Naive thymus-derived CD4-positive, alpha-beta T cell (primary cell): ENCODE data around the gene MT3. TPM values are rescaled to one million over a fixed set of nuclear protein-coding genes. Genes with fewer than 3 reads are reported as not detected.
A peak's percentile ranks its signal among the peaks of the same experiment; 100 is the strongest.

Experiments used
- ATAC-seq: fragments of 150-1000 bp; cut with Tn5 transposase; 2 replicates; pipeline ENCODE4 v1.10.0; 2021; ENCODE audit warnings: mild to moderate bottlenecking, moderate library complexity
- CTCF ChIA-PET: fragments of 350-600 bp; sonication (Branson Sonifier 250); formaldehyde crosslinking; loops from one replicate; lab custom pipeline; 2021; ENCODE audit warnings: antibody characterized with exemption; lab: Charles Lee
- POLR2A ChIA-PET: fragments of 350-600 bp; sonication (Branson Sonifier 250); formaldehyde crosslinking; loops from one replicate; lab custom pipeline; 2021; ENCODE audit warnings: antibody characterized with exemption, inconsistent platforms; lab: Charles Lee
- DNase-seq, 9 donors: peaks; one replicate each; pipeline versions ENCODE4 v3.0.0 to v3.0.0-alpha.2; 2020 to 2022; ENCODE audit warnings: mixed read lengths in 1 of 9
- H3K27ac ChIP-seq: one replicate; pipeline ENCODE4 v1.7.0; 2013; ENCODE audit warnings: mild to moderate bottlenecking, low read depth, low read length, moderate library complexity
- H3K27me3 ChIP-seq, 2 donors: one replicate each; pipeline ENCODE4 v1.7.0; 2013; ENCODE audit warnings: low read length in 2 of 2, mild to moderate bottlenecking in 2 of 2, moderate library complexity in 2 of 2; ENCODE audit not compliant: control insufficient read depth in 2 of 2, insufficient read depth in 2 of 2
- H3K36me3 ChIP-seq, 3 experiments: 1 replicate in 2 of 3; 2 replicates in 1 of 3; pipeline ENCODE4 v1.7.0; 2013; ENCODE audit warnings: low read length in 3 of 3, mild to moderate bottlenecking in 3 of 3, moderate library complexity in 1 of 3; ENCODE audit not compliant: insufficient read depth in 3 of 3, control insufficient read depth in 2 of 3
- H3K4me1 ChIP-seq, 2 donors: one replicate each; pipeline ENCODE4 v1.7.0; 2013; ENCODE audit warnings: low read length in 2 of 2, mild to moderate bottlenecking in 2 of 2, moderate library complexity in 1 of 2; ENCODE audit not compliant: control insufficient read depth in 2 of 2, insufficient read depth in 2 of 2
- H3K4me3 ChIP-seq: 2 replicates; pipeline ENCODE4 v1.7.0; 2013; ENCODE audit warnings: mild to moderate bottlenecking, low read length
- H3K9me3 ChIP-seq, 3 experiments: 1 replicate in 2 of 3; 2 replicates in 1 of 3; pipeline ENCODE4 v1.7.0; 2013; ENCODE audit warnings: low read length in 3 of 3; ENCODE audit not compliant: control insufficient read depth in 2 of 3
- H3K27ac Mint-ChIP-seq, 9 donors: one replicate each; pipeline ENCODE4 v1.8.0; 2020 to 2022; ENCODE audit warnings: mixed read lengths in 9 of 9, mild to moderate bottlenecking in 8 of 9, moderate library complexity in 5 of 9, inconsistent platforms in 2 of 9
- H3K27me3 Mint-ChIP-seq, 5 donors: one replicate each; pipeline ENCODE4 v1.8.0; 2021 to 2022; ENCODE audit warnings: mixed read lengths in 5 of 5, mild to moderate bottlenecking in 1 of 5
- H3K36me3 Mint-ChIP-seq, 5 donors: one replicate each; pipeline ENCODE4 v1.8.0; 2020 to 2022; ENCODE audit warnings: mixed read lengths in 5 of 5, mild to moderate bottlenecking in 3 of 5, inconsistent platforms in 1 of 5
- H3K4me1 Mint-ChIP-seq, 7 donors: one replicate each; pipeline ENCODE4 v1.8.0; 2020 to 2022; ENCODE audit warnings: mixed read lengths in 7 of 7, mild to moderate bottlenecking in 3 of 7, inconsistent platforms in 1 of 7
- H3K4me3 Mint-ChIP-seq, 10 donors: one replicate each; pipeline ENCODE4 v1.8.0; 2020 to 2022; ENCODE audit warnings: mild to moderate bottlenecking in 10 of 10, mixed read lengths in 10 of 10, moderate library complexity in 6 of 10, inconsistent platforms in 2 of 10
- H3K9me3 Mint-ChIP-seq, 11 donors: one replicate each; pipeline ENCODE4 v1.8.0; 2020 to 2022; ENCODE audit warnings: mixed read lengths in 11 of 11, mild to moderate bottlenecking in 4 of 11, inconsistent platforms in 1 of 11, moderate library complexity in 1 of 11
- intact Hi-C, 2 donors: fragments of 100-400 bp; cut with micrococcal nuclease; formaldehyde crosslinking; loops; one replicate each; pipeline ENCODE4 v1.15.1; 2023
- polyA plus RNA-seq, 2 donors: library from polyadenylated mRNA; unstranded; fragments of 300-500 nt; fragmentation: Illumina TruSeq; gene quantifications; one replicate each; pipeline ENCODE4 v1.2.3, GENCODE V29; 2021
- total RNA-seq, 6 experiments: library from RNA in 5 of 6; stranded (reverse) in 5 of 6; gene quantifications; 1 replicate in 5 of 6; 2 replicates in 1 of 6; pipeline ENCODE4 v1.2.3 and lab custom pipeline; 2021 to 2026

Gene MT3
- total and polyA plus RNA-seq, 7 experiments from 2014 or later: 0.76 to 4.5 (median 3.8) TPM; not detected in 2

DNA sequence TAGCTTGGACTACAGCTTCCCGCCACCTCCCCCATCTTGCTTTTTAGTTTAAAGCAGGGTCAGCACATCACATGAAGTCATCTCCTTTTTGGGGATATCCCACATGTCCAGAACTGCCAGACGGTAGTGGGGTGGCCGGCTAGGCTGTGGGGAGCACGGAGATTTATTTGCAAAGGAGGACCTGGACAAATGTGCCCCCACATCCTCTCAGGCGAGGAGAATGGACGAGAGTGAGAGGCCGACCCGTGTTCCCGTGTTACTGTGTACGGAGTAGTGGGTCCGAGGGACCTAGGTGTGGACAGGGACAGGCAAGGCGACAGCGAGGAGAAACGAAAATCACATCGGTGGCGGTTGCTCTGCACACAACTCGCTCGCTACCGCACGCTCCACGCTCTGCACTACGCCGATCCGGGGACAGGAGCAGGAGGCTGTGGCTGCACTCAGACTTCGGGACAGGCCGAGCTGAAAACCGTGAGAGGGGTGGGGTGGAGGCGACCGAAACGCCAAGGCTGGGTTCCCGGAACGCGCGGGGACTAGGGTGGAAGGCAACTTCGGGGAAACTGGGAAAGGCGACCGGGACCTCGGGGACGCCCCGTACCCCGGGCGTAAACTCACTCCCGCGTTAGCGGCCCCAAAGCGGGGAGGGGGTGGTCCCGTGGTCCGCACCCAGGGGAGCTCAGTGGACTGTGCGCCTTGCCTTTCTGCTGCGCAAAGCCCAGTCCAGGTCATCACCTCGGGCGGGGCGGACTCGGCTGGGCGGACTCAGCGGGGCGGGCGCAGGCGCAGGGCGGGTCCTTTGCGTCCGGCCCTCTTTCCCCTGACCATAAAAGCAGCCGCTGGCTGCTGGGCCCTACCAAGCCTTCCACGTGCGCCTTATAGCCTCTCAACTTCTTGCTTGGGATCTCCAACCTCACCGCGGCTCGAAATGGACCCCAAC, 48.8 kb downstream of the MT3 start, which contains the start of gene MT1A:
Gene MT1A (plus strand): TSS at position 853 of the 937 bp plus-strand sequence. CDS start 73 bp downstream, at position 926.
- peaks cover 22 to 50% (median 34%) of the 10 kb centered on the region in 7 donors for H3K4me1 Mint-ChIP-seq
- POLR2A ChIA-PET: interaction anchor here (0.9 kb wide), 1 partner anchor 11 kb away, joined by 4 read pairs; no protein-coding TSS in a partner anchor
- DNase-seq (peak in 1 of 9 donors; percentile 42), ATAC-seq (no peak)
- peaks cover 7 to 23% of the 10 kb centered on the region in 2 donors for H3K27me3 ChIP-seq
- H3K4me3 ChIP-seq: no peak within 1 kb of the TSS
- H3K27ac ChIP-seq: no peak within 1 kb of the TSS
- H3K9me3 Mint-ChIP-seq: peaks cover 0 to 6% (median 0%) of the 10 kb centered on the region in 11 donors
- H3K4me1 ChIP-seq: peaks cover 0 to 14% of the 10 kb centered on the region in 2 donors
- H3K27me3 Mint-ChIP-seq: peaks cover 71 to 94% (median 75%) of the 10 kb centered on the region in 5 donors
- H3K4me3 Mint-ChIP-seq: peak within 1 kb of the TSS in 7 of 10 donors; percentile 42 to 86 (median 54)
- no peak within 1 kb of the TSS for H3K27ac Mint-ChIP-seq
- intact Hi-C loops: no loop called here
- no peaks in the 10 kb centered on the region for H3K36me3 ChIP-seq
- peaks cover 0 to 2% (median 0%) of the 10 kb centered on the region in 5 donors for H3K36me3 Mint-ChIP-seq
- H3K9me3 ChIP-seq: no peaks in the 10 kb centered on the region
- CTCF ChIA-PET: interaction anchor here (1.3 kb wide), 1 partner anchor 8 kb away, joined by 4 read pairs; no protein-coding TSS in a partner anchor

DNA sequence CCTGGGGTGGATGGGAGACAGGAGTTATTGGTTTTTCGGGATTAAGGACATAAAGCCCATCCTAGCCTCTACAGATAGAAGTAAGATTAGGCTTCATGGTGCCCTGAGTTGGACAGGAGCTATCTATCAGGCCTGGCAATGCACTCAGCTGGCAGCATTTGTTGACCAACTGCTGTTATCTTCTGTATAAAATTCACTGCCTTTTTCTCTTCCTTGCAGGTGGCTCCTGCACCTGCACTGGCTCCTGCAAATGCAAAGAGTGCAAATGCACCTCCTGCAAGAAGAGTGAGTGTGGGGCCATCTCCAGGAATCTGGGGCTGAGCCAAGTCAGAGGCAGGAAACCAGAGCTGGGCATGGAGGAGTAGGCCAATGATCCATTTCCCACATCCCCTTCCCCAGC, 49.7 kb downstream of the MT3 start:
- Mint-ChIP-seq H3K4me1 (peaks cover 27 to 55% (median 38%) of the 10 kb centered on the region in 7 donors), H3K36me3 (peaks cover 0 to 2% (median 0%) of the 10 kb centered on the region in 5 donors), H3K27ac (no peak overlapping the region), H3K27me3 (peaks cover 64 to 90% (median 67%) of the 10 kb centered on the region in 5 donors), H3K9me3 (peaks cover 0 to 4% (median 0%) of the 10 kb centered on the region in 11 donors), H3K4me3 (no peak overlapping the region)
- Histone ChIP-seq H3K27me3 (peaks cover 7 to 23% of the 10 kb centered on the region in 2 donors), H3K4me3 (no peak overlapping the region), H3K36me3 (no peaks in the 10 kb centered on the region), H3K4me1 (peaks cover 7 to 23% of the 10 kb centered on the region in 2 donors), H3K9me3 (no peaks in the 10 kb centered on the region), H3K27ac (no peak overlapping the region)
- DNase-seq: no peak
- CTCF ChIA-PET: no interaction called here
- intact Hi-C loops: no loop called here
- ATAC-seq: no peak
- POLR2A ChIA-PET: interaction anchor here (0.9 kb wide), 1 partner anchor 11 kb away, joined by 4 read pairs; no protein-coding TSS in a partner anchor

DNA sequence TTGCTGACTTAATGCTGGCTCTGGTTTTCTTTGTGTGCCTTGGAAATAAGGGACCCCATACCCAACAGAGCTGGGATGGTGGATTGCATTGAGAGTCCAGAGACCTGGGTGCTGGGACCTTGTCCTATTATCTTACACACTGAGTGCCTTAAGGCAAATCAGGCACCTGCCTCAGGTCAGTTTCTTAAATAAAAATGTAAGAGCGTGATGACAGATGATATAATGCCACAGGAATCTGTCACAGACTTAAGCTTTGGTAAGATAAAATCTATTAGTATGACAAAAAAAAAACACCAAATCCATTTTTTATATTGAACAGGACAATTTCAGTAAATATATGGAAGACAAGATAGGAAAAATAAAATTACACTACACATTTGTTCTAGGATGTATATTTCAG, 50.7 kb downstream of the MT3 start:
- intact Hi-C loops: loop anchor here in 1 of 2 donors (5.0 kb wide), 1 partner anchor 42 kb away; the partner anchor contains the start of gene MT1X
- ChIA-PET POLR2A (interaction anchor here (1.0 kb wide), 1 partner anchor 122 kb away, joined by 3 read pairs; no protein-coding TSS in a partner anchor), CTCF (no interaction called here)
- H3K4me1 ChIP-seq: peaks cover 11 to 21% of the 10 kb centered on the region in 2 donors
- no peaks in the 10 kb centered on the region for H3K9me3 ChIP-seq
- H3K27me3 ChIP-seq: peaks cover 4 to 14% of the 10 kb centered on the region in 2 donors
- Mint-ChIP-seq H3K36me3 (no peaks in the 10 kb centered on the region), H3K9me3 (peaks cover 0 to 2% (median 0%) of the 10 kb centered on the region in 11 donors), H3K4me1 (peaks cover 28 to 56% (median 35%) of the 10 kb centered on the region in 7 donors), H3K4me3 (peak overlapping the region in 1 of 10 donors; percentile 30), H3K27me3 (peaks cover 54 to 85% (median 57%) of the 10 kb centered on the region in 5 donors), H3K27ac (no peak overlapping the region)
- DNase-seq: no peak
- H3K4me3 ChIP-seq: no peak overlapping the region
- no peaks in the 10 kb centered on the region for H3K36me3 ChIP-seq
- no peak overlapping the region for H3K27ac ChIP-seq
- ATAC-seq: no peak

Other genes starting within 250 kb of the MT3 start
- 10 to 100 TPM; 45.5 to 83.3 (median 62.0) TPM for gene AMFR, start 164.0 kb upstream of the MT3 start, total RNA-seq
- gene AMFR, start 164.0 kb upstream of the MT3 start, polyA plus RNA-seq: 10 to 100 TPM; 35.7 to 37.2 TPM
- 100 to 1,000 TPM in 2 of 5 experiments, 10 to 100 TPM in 3; 74.0 to 191 (median 97.5) TPM for gene NUDT21, start 138.2 kb upstream of the MT3 start, total RNA-seq
- gene NUDT21, start 138.2 kb upstream of the MT3 start, polyA plus RNA-seq: 10 to 100 TPM; 63.9 to 65.6 TPM
- 10 to 100 TPM; 23.8 to 51.8 (median 42.1) TPM for gene OGFOD1, start 138.0 kb upstream of the MT3 start, total RNA-seq
- 100 to 1,000 TPM in 1 of 2 donors, 10 to 100 TPM in 1; 98.5 to 106 TPM for gene OGFOD1, start 138.0 kb upstream of the MT3 start, polyA plus RNA-seq
- gene BBS2, start 69.5 kb upstream of the MT3 start, total RNA-seq: 100 to 1,000 TPM in 2 of 5 experiments, 10 to 100 TPM in 3; 14.7 to 130 (median 84.0) TPM
- 10 to 100 TPM; 43.1 to 55.4 TPM for gene BBS2, start 69.5 kb upstream of the MT3 start, polyA plus RNA-seq
- gene MT4, start 24.5 kb upstream of the MT3 start, total RNA-seq: not detected
- not detected for gene MT4, start 24.5 kb upstream of the MT3 start, polyA plus RNA-seq
- gene MT2A, start 19.1 kb downstream of the MT3 start, total RNA-seq: 100 to 1,000 TPM in 1 of 5 experiments, 10 to 100 TPM in 4; 15.0 to 435 (median 32.8) TPM
- 100 to 1,000 TPM; 113 to 168 TPM for gene MT2A, start 19.1 kb downstream of the MT3 start, polyA plus RNA-seq
- gene MT1E, start 36.3 kb downstream of the MT3 start, total RNA-seq: 100 to 1,000 TPM in 1 of 5 experiments, 1 to 10 TPM in 1, under 1 TPM in 2, not detected in 1; 0.45 to 166 (median 2.5) TPM
- 1 to 10 TPM; 3.5 to 5.2 TPM for gene MT1E, start 36.3 kb downstream of the MT3 start, polyA plus RNA-seq
- gene MT1M, start 43.1 kb downstream of the MT3 start, total RNA-seq: not detected
- not detected for gene MT1M, start 43.1 kb downstream of the MT3 start, polyA plus RNA-seq
- under 1 TPM in 1 of 5 experiments, not detected in 4; 0.92 TPM for gene MT1A, start 49.1 kb downstream of the MT3 start, total RNA-seq
- not detected for gene MT1A, start 49.1 kb downstream of the MT3 start, polyA plus RNA-seq
- not detected for gene MT1B, start 62.4 kb downstream of the MT3 start, total RNA-seq
- gene MT1B, start 62.4 kb downstream of the MT3 start, polyA plus RNA-seq: not detected
- 10 to 100 TPM in 1 of 5 experiments, 1 to 10 TPM in 4; 5.6 to 20.6 (median 8.7) TPM for gene MT1F, start 68.4 kb downstream of the MT3 start, total RNA-seq
- 10 to 100 TPM; 22.1 to 42.4 TPM for gene MT1F, start 68.4 kb downstream of the MT3 start, polyA plus RNA-seq
- gene MT1G, start 78.5 kb downstream of the MT3 start, total RNA-seq: 10 to 100 TPM in 1 of 5 experiments, 1 to 10 TPM in 1, not detected in 3; 1.2 to 36.1 TPM
- not detected for gene MT1G, start 78.5 kb downstream of the MT3 start, polyA plus RNA-seq
- gene MT1H, start 80.3 kb downstream of the MT3 start, total RNA-seq: 1 to 10 TPM in 1 of 5 experiments, not detected in 4; 1.6 TPM
- not detected for gene MT1H, start 80.3 kb downstream of the MT3 start, polyA plus RNA-seq
- 10 to 100 TPM; 15.0 to 70.7 (median 25.9) TPM for gene MT1X, start 92.9 kb downstream of the MT3 start, total RNA-seq
- gene MT1X, start 92.9 kb downstream of the MT3 start, polyA plus RNA-seq: 100 to 1,000 TPM; 133 to 157 TPM
- 10 to 100 TPM; 53.0 to 90.5 (median 58.3) TPM for gene NUP93, start 140.6 kb downstream of the MT3 start, total RNA-seq
- 10 to 100 TPM; 64.5 to 83.2 TPM for gene NUP93, start 140.6 kb downstream of the MT3 start, polyA plus RNA-seq